K562 (cell line): ENCODE measurements around the gene AP1M1. TPM values are rescaled to one million over a fixed set of nuclear protein-coding genes. Genes with fewer than 3 reads are reported as not detected.

Source experiments
- CREB3L1 ChIP-seq: fragments of 450-650 bp; IDR thresholded peaks from 2 replicates; pipeline ENCODE4 v1.6.1; 2014; ENCODE audit warnings: low read depth, mild to moderate bottlenecking, moderate library complexity, borderline replicate concordance
- ETS2 ChIP-seq: IDR thresholded peaks from 2 replicates; pipeline ENCODE4 v1.6.1; 2016; ENCODE audit warnings: borderline replicate concordance, missing genetic modification characterization, mild to moderate bottlenecking, moderate library complexity, missing compliant biosample characterization; ENCODE audit not compliant: poor library complexity, severe bottlenecking
- FOXJ2 ChIP-seq: fragments of 200-800 bp; sonication (Bioruptor generic); IDR thresholded peaks from 2 replicates; pipeline ENCODE4 v1.6.1; 2016; ENCODE audit warnings: missing genetic modification characterization, missing compliant biosample characterization
- HSF4 ChIP-seq: fragments of 250-450 bp; sonication (Bioruptor Pico); IDR thresholded peaks from 2 replicates; pipeline ENCODE4 v2.1.2; 2022; ENCODE audit warnings: mild to moderate bottlenecking, moderate library complexity, borderline replicate concordance
- KDM1A ChIP-seq, 2 experiments: fragments of 450-650 bp; IDR thresholded peaks; 2 replicates each; pipeline ENCODE4 v1.6.1; 2016; ENCODE audit warnings: mild to moderate bottlenecking in 2 of 2
- MAFK ChIP-seq: IDR thresholded peaks from 2 replicates; pipeline ENCODE4 v1.6.1; 2011; ENCODE audit warnings: low read length, improper control_type of control experiment
- PCBP2 ChIP-seq: fragments of 200-400 bp; formaldehyde crosslinking; IDR thresholded peaks from 2 replicates; pipeline ENCODE4 v1.6.1; 2018; ENCODE audit warnings: low read length, low read depth, mild to moderate bottlenecking, moderate library complexity; ENCODE audit not compliant: poor library complexity, severe bottlenecking
- SNRNP70 ChIP-seq: fragments of 200-400 bp; formaldehyde crosslinking; optimal IDR thresholded peaks from 2 replicates; pipeline ENCODE3; 2017; ENCODE audit warnings: low read depth, low read length
- STAT5A ChIP-seq: IDR thresholded peaks from 2 replicates; pipeline ENCODE4 v1.6.1; 2012; ENCODE audit warnings: low read length, inconsistent platforms, borderline replicate concordance
- TAF9B ChIP-seq: fragments of 450-650 bp; IDR thresholded peaks from 2 replicates; pipeline ENCODE4 v1.6.1; 2018; ENCODE audit warnings: mild to moderate bottlenecking; ENCODE audit not compliant: partially characterized antibody
- polyA plus RNA-seq, 8 experiments: library from polyadenylated mRNA; depleted of rRNA in 4 of 8; stranded (reverse) in 5 of 8; unstranded in 3 of 8; fragments of >200 nt; fragmentation: Nextera tagmentation in 2 of 8; fragmentation: Illumina TruSeq in 1 of 8; extraction: Ambion mirVana in 2 of 8; extraction: Trizol in 1 of 8; gene quantifications; 2 replicates each; pipeline versions ENCODE4 v1.2.1 to v1.2.3, GENCODE V29; 2011 to 2014; ENCODE audit warnings: inconsistent platforms in 1 of 8, missing spikeins in 1 of 8
- total RNA-seq, 7 experiments: library from RNA; depleted of rRNA in 6 of 7; stranded (reverse); fragments of >200 nt in 6 of 7; fragmentation: Illumina TruSeq in 2 of 7; extraction: Trizol in 2 of 7; gene quantifications; 2 replicates each; pipeline versions ENCODE4 v1.2.1 to v1.2.3, GENCODE V29; 2011 to 2021; ENCODE audit warnings: low replicate concordance in 1 of 7
- TF ChIP-seq, protein P1 (sequence below): fragments of 450-650 bp; IDR thresholded peaks from 2 replicates; pipeline ENCODE4 v1.6.1; 2016
- TF ChIP-seq, protein P2 (sequence below): sonication (generic); formaldehyde crosslinking; IDR thresholded peaks from 2 replicates; pipeline ENCODE4 v1.8.1; 2023; ENCODE audit warnings: mild to moderate bottlenecking, missing genetic modification reagents

Gene AP1M1
- total and polyA plus RNA-seq, 9 of the 15 experiments (the other 6 are each of a cell fraction or from before 2014, with no cell fraction given) = 0.87 to 56.2 (median 29.1) TPM

DNA sequence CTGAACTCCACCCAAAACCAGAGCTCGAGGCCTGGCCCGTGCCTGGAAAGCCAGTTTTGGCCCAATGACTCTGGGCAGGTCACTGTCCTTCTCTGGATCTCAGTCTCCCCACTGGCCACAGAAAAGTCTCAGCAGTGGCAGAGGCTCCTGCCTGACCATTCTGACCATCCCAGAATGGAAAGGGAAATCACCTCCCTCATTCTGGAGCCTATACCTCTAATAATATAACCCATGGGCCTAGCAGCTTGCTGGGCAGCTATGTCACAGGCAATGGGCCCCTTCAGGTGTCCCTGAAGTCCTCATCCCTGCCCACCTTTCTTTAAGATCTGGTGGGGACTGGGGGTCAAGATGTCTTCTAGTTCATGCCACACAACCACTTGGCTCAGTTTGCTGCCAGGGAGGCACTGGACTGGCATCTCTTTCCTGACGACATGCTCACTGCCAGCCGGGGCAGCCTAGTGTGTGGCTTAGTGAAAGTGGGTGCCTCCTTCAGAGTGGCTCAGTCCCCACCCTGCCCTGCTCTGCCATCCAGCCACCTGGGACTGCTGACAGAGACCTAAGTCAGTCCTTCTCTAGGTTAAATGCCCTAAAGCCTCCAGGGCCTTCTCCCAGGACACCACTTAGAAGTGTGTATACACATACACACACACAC, 62.6 kb downstream of the AP1M1 start (continued):
- TF ChIP-seq, protein P1, sequence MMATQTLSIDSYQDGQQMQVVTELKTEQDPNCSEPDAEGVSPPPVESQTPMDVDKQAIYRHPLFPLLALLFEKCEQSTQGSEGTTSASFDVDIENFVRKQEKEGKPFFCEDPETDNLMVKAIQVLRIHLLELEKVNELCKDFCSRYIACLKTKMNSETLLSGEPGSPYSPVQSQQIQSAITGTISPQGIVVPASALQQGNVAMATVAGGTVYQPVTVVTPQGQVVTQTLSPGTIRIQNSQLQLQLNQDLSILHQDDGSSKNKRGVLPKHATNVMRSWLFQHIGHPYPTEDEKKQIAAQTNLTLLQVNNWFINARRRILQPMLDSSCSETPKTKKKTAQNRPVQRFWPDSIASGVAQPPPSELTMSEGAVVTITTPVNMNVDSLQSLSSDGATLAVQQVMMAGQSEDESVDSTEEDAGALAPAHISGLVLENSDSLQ = no peak
- TF ChIP-seq MAFK (no peak), HSF4 (CRISPR knock-in tag) (no peak), FOXJ2 (tag) (no peak), PCBP2 (no peak), CREB3L1 (no peak), KDM1A (IDR thresholded peaks at IDR 0.05) (peak; percentile 83 to 84), STAT5A (no peak), TAF9B (no peak), ETS2 (no peak), SNRNP70 (no peak)
- TF ChIP-seq, protein P2, sequence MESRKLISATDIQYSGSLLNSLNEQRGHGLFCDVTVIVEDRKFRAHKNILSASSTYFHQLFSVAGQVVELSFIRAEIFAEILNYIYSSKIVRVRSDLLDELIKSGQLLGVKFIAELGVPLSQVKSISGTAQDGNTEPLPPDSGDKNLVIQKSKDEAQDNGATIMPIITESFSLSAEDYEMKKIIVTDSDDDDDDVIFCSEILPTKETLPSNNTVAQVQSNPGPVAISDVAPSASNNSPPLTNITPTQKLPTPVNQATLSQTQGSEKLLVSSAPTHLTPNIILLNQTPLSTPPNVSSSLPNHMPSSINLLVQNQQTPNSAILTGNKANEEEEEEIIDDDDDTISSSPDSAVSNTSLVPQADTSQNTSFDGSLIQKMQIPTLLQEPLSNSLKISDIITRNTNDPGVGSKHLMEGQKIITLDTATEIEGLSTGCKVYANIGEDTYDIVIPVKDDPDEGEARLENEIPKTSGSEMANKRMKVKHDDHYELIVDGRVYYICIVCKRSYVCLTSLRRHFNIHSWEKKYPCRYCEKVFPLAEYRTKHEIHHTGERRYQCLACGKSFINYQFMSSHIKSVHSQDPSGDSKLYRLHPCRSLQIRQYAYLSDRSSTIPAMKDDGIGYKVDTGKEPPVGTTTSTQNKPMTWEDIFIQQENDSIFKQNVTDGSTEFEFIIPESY (CRISPR knock-in tag) = no peak
